Colonic mucosa (tissue), 4 donors: ENCODE data around the gene TMEM179. TPM values are rescaled to one million over a fixed set of nuclear protein-coding genes. Genes with fewer than 3 reads are reported as not detected.

ENCODE experiments used
- DNase-seq: peaks from one replicate; pipeline ENCODE4 v3.0.0-alpha.2; 2020
- H3K27ac ChIP-seq: fragments of 200-600 bp; one replicate; pipeline ENCODE4 v1.8.0; 2021
- H3K27me3 ChIP-seq: fragments of 200-600 bp; one replicate; pipeline ENCODE4 v1.8.0; 2021
- H3K36me3 ChIP-seq: fragments of 200-600 bp; one replicate; pipeline ENCODE4 v1.8.0; 2021
- H3K4me1 ChIP-seq: fragments of 200-600 bp; one replicate; pipeline ENCODE4 v1.8.0; 2021; ENCODE audit warnings: mild to moderate bottlenecking
- H3K4me3 ChIP-seq: fragments of 200-600 bp; one replicate; pipeline ENCODE4 v1.8.0; 2021
- H3K9ac ChIP-seq, 2 donors: one replicate each; pipeline ENCODE4 v1.7.0; 2013; ENCODE audit warnings: control low read depth in 2 of 2, low read depth in 2 of 2, low read length in 2 of 2
- H3K9me3 ChIP-seq: fragments of 200-600 bp; one replicate; pipeline ENCODE4 v1.8.0; 2021
- intact Hi-C: fragments of 100-400 bp; cut with DNase I; formaldehyde crosslinking; loops from one replicate; pipeline ENCODE4 v1.14.1; 2022
- total RNA-seq, 2 donors: library from RNA; stranded (reverse); fragmentation: NEBNext Ultra II Directional in 1 of 2; extraction: Animal tissue kit (Norgen Biotek cat#: 25700) in 1 of 2; gene quantifications; one replicate each; pipeline ENCODE4 v1.2.1, GENCODE V29; 2021
- TF ChIP-seq, protein P1 (sequence below): fragments of 200-600 bp; IDR thresholded peaks from one replicate; pipeline ENCODE4 v1.8.0; 2022; ENCODE audit warnings: antibody characterized with exemption, mild to moderate bottlenecking
- donor health status: healthy.
- donor health status: DM: no; HTN: no; CAD: no.
- donor health status: DM: no; HTN: no; CAD: no.

TMEM179 gene
- total RNA-seq, 2 donors from 2014 or later, result 0.69 TPM; not detected in 1

DNA sequence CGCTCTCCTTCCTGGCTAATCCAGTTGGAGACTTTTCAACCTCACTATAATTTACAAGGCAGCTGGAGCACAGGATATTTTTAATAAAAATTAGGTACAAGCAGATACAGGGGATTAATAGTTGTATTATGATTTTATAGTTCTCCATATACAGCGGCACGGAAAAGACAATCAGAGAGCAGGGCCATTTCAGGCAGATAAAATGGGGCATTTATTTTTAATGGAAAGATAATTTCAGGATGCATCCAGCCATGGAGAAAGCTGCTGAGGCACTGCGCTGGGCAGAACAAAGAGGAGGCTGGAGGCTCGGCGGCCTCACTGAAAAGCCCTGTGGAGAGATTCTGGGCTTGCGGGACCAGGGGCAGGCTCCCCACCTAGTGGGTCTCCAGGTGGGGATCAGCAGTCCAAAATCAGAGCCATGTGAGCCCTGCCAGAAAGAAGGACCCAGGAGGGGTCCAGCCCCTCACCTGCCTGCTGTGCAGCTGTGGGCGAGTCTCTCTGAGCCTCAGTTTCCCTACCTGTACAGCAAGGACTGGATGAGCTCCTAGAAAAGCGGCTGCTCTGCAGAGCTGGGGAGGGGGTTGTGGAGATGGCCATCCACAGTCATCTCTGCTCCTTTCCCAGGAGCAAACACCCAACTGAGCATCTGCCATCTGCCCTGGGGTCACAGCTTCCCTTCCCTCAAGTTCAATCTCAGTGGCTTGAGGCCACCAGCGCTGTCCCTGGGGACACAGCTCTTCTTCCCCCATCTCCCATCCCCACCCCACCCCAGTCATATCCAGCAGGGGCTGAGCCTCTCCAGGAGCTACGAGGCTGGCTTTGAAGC lies 48.9 kb downstream of the TMEM179 start:
- no peaks in the 10 kb centered on the region for H3K27me3 ChIP-seq
- no peak overlapping the region for H3K4me3 ChIP-seq
- H3K9ac ChIP-seq, result no peak overlapping the region
- no peaks in the 10 kb centered on the region for H3K4me1 ChIP-seq
- TF ChIP-seq, protein P1, sequence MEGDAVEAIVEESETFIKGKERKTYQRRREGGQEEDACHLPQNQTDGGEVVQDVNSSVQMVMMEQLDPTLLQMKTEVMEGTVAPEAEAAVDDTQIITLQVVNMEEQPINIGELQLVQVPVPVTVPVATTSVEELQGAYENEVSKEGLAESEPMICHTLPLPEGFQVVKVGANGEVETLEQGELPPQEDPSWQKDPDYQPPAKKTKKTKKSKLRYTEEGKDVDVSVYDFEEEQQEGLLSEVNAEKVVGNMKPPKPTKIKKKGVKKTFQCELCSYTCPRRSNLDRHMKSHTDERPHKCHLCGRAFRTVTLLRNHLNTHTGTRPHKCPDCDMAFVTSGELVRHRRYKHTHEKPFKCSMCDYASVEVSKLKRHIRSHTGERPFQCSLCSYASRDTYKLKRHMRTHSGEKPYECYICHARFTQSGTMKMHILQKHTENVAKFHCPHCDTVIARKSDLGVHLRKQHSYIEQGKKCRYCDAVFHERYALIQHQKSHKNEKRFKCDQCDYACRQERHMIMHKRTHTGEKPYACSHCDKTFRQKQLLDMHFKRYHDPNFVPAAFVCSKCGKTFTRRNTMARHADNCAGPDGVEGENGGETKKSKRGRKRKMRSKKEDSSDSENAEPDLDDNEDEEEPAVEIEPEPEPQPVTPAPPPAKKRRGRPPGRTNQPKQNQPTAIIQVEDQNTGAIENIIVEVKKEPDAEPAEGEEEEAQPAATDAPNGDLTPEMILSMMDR, result no peak
- no peak for DNase-seq
- intact Hi-C loops, result no loop called here
- no peaks in the 10 kb centered on the region for H3K9me3 ChIP-seq
- no peak overlapping the region for H3K27ac ChIP-seq
- H3K36me3 ChIP-seq, result no peaks in the 10 kb centered on the region

DNA sequence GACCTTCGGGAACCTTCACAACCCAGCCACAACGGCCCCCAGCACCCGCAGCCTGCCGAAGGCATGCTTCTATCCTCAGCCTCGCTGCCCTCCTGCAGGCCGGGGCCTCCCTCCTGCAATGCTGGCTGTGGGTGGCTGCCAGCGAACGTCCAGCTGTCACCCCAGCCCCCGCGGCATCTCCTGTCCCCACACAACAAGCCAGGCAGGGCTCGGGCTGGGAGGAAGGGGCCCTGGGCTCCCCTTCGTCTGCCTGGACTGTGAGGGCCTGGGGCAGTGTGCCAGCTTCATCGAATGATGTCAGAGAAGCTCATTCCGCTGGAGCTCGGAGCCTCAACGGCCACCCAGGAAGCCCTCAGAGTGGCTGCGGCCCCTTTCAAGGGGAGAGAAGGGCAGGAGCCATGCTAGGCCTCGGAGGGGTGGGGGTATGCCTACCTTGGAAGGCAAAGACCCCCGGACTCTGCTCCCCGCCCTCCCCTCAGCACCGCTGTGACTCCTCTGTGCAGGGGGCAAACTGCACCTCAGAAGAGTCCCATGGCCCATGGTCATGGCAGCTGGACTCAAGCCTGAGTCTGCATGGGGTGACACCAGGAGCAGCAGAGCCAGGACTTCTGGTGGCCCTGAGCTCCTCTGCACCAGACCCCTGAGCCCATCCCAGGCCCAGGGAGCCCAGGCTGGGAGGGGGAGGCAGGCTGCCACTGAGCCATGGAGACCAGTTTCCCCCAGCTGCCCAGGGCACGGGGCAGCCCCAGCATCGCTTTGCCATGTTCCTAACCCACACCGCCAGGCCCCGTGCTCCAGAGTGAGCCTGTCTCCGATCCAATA lies 49.8 kb downstream of the TMEM179 start:
- no peaks in the 10 kb centered on the region for H3K27me3 ChIP-seq
- no peaks in the 10 kb centered on the region for H3K9me3 ChIP-seq
- H3K4me1 ChIP-seq, result no peaks in the 10 kb centered on the region
- H3K4me3 ChIP-seq, result no peak overlapping the region
- no peak overlapping the region for H3K27ac ChIP-seq
- H3K9ac ChIP-seq, result no peak overlapping the region
- H3K36me3 ChIP-seq, result no peaks in the 10 kb centered on the region
- intact Hi-C loops, result no loop called here
- TF ChIP-seq, protein P1, result no peak
- no peak for DNase-seq

DNA sequence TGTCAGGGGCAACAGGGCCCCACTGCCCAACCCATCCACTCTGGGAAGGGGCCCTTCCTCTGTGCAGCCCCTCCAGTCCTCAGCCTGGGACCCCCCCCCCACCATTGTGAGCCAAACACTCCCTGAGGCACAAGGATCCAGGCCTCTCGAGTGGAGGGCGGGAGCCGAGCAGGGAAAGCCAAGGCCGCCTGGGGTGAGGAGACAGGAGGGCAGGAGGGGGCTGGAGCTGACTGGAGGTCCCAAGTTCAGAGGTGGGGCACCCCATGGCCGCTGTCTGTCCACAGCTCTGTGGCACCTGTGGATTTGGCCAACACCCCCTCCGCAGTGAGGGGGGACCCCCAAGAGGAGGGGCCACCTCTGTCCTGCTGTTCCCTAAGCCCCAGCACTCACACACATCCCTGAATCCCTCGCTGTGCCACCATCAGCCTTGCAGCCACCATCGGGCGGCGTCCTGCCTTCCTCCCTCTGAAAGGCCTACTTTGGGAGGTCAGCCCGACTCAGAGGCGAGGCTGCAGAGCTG lies 50.4 kb downstream of the TMEM179 start:
- H3K4me3 ChIP-seq, result no peak overlapping the region
- H3K4me1 ChIP-seq, result no peaks in the 10 kb centered on the region
- DNase-seq, result no peak
- no peak overlapping the region for H3K9ac ChIP-seq
- H3K27ac ChIP-seq, result no peak overlapping the region
- H3K9me3 ChIP-seq, result no peaks in the 10 kb centered on the region
- H3K36me3 ChIP-seq, result no peaks in the 10 kb centered on the region
- intact Hi-C loops, result no loop called here
- TF ChIP-seq, protein P1, result no peak
- H3K27me3 ChIP-seq, result no peaks in the 10 kb centered on the region

DNA sequence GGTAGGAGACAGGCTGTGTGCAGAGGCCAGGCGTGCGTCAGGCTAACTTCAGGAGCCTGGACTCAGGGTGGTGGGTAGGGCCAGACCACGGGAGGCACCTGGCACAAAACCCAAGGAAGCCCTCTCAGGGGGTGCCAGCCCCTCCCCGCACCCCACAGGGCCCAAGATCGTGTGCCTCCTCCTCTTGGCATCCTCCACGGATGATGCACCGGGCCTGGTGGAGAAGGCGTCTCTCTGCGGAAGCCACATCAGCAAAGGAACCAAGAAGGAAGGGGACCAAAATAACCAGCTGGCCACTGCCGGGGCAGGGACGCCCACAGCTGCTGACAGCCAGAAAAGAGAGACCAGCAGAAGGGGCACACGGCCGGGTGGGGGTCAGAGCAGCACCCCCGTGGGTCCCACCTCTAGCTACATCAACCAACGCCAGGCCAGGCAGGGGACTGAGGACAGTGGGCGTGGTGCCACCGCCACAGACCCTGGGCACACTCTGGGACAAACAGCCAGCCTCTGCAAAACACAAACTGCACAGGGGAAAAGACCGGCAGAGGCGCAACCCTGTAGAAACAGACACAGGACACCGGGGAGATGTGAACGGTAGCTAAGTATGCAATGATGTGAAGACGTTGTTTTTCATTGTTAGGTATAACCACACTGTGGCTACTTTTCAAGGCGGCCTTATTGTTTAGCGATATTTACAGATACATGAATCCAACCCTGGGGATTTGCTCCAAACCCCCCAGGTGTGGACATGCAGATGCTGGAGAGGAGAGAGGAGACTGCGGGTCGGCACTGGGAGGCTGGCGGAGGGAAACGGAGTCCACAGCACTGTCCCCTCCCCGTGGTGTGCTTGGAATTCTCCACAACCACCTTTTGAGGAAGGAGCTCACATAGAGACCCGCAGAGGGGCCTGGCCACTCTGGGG lies 51.1 kb downstream of the TMEM179 start:
- no peaks in the 10 kb centered on the region for H3K36me3 ChIP-seq
- H3K4me3 ChIP-seq, result no peak overlapping the region
- H3K4me1 ChIP-seq, result no peaks in the 10 kb centered on the region
- TF ChIP-seq, protein P1, result no peak
- H3K9me3 ChIP-seq, result no peaks in the 10 kb centered on the region
- no peak for DNase-seq
- H3K27ac ChIP-seq, result no peak overlapping the region
- intact Hi-C loops, result no loop called here
- no peaks in the 10 kb centered on the region for H3K27me3 ChIP-seq
- no peak overlapping the region for H3K9ac ChIP-seq

DNA sequence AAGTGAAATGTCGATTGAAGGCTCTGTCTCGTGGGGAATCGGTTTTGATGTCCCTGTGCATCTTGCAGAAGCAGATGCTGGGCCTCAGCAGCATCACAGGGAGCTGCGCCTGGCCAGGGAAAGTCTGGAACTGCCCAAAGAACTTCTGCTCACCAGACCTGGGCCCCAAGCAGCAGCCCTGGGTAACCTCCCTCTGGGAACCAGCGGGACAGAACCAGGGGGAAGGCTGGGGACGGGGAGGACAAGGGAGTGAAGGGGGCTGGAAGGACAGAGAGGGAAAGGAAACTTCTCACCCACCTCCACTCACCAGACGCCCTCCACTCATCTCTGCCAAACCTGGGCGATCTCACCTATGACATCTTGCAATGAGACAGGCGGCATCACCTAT lies 51.8 kb downstream of the TMEM179 start:
- no peaks in the 10 kb centered on the region for H3K27me3 ChIP-seq
- H3K9me3 ChIP-seq, result no peaks in the 10 kb centered on the region
- TF ChIP-seq, protein P1, result no peak
- no peaks in the 10 kb centered on the region for H3K4me1 ChIP-seq
- H3K27ac ChIP-seq, result no peak overlapping the region
- DNase-seq, result no peak
- H3K9ac ChIP-seq, result no peak overlapping the region
- intact Hi-C loops, result no loop called here
- H3K4me3 ChIP-seq, result no peak overlapping the region
- no peaks in the 10 kb centered on the region for H3K36me3 ChIP-seq
